Stomach (tissue), 9 donors: Measurements from ENCODE around the gene TLR6. TPM values are rescaled to one million over a fixed set of nuclear protein-coding genes. Genes with fewer than 3 reads are reported as not detected.
A peak's percentile ranks its signal among the peaks of the same experiment; 100 is the strongest.

Experiments used
- DNase-seq, 2 donors: peaks; one replicate each; pipeline versions ENCODE4 v3.0.0 to v3.0.0-alpha.2; 2013 to 2019
- H3K27ac ChIP-seq, 5 donors: fragments of 200-600 bp in 4 of 5; sonication (generic) in 4 of 5; one replicate each; pipeline ENCODE4 v1.5.1; 2013 to 2019; ENCODE audit warnings: mild to moderate bottlenecking in 1 of 5, moderate library complexity in 1 of 5
- H3K27me3 ChIP-seq, 3 donors: fragments of 200-600 bp; sonication (generic); one replicate each; pipeline ENCODE4 v1.5.1; 2017 to 2019; ENCODE audit warnings: mixed run types in 1 of 3
- H3K36me3 ChIP-seq, 4 donors: fragments of 200-600 bp; sonication (generic); 1 replicate in 3 of 4; 2 replicates in 1 of 4; pipeline ENCODE4 v1.5.1; 2016 to 2019
- H3K4me1 ChIP-seq, 4 donors: fragments of 200-600 bp; sonication (generic); one replicate each; pipeline ENCODE4 v1.5.1; 2016 to 2019
- H3K4me3 ChIP-seq, 4 donors: fragments of 200-600 bp; sonication (generic) in 3 of 4; one replicate each; pipeline ENCODE4 v1.5.1; 2016 to 2019; ENCODE audit warnings: mild to moderate bottlenecking in 1 of 4
- H3K9me3 ChIP-seq, 4 donors: fragments of 200-600 bp; sonication (generic); one replicate each; pipeline ENCODE4 v1.5.1; 2016 to 2019
- EP300 ChIP-seq: sonication (generic); formaldehyde crosslinking; IDR thresholded peaks from one replicate; pipeline ENCODE4 v1.6.1; 2017; ENCODE audit warnings: antibody characterized with exemption
- POLR2A ChIP-seq, 4 donors: fragments of 450-650 bp; IDR thresholded peaks; one replicate each; pipeline ENCODE4 v1.6.1; 2016; ENCODE audit warnings: antibody characterized with exemption in 4 of 4, control low read depth in 2 of 4, mild to moderate bottlenecking in 1 of 4, moderate library complexity in 1 of 4
- POLR2AphosphoS5 ChIP-seq, 3 donors: sonication (generic); formaldehyde crosslinking; IDR thresholded peaks; one replicate each; pipeline ENCODE4 v1.6.1; 2016; ENCODE audit warnings: antibody characterized with exemption in 3 of 3
- WGBS, 5 donors: extraction: QIAGEN DNeasy Blood & Tissue Kit in 3 of 5; methylation state at CpG; one replicate each; pipeline versions ENCODE4 v1.1.5 to v1.1.7; 2013 to 2018; 5-methylcytosine and 5-hydroxymethylcytosine counted together
- intact Hi-C: fragments of 100-400 bp; cut with DNase I; formaldehyde crosslinking; loops from one replicate; pipeline ENCODE4 v1.15.1; 2023; ENCODE audit warnings: low total_unique reads
- polyA plus RNA-seq, 3 donors: library from polyadenylated mRNA; stranded (reverse); fragments of 200-250 nt; gene quantifications; one replicate each; pipeline ENCODE4 v1.2.3, GENCODE V29; 2013
- total RNA-seq, 5 donors: library from RNA; depleted of rRNA; stranded (reverse); fragments of >200 nt; gene quantifications; one replicate each; pipeline versions ENCODE4 v1.1.0 to v1.2.3, GENCODE V29; 2014 to 2016
- TF ChIP-seq, protein P1 (sequence below), 7 experiments: fragments of 450-650 bp in 4 of 7; fragments of 200-600 bp in 3 of 7; sonication (generic) in 3 of 7; IDR thresholded peaks; one replicate each; pipeline ENCODE4 v1.5.1; 2016 to 2019; ENCODE audit warnings: antibody characterized with exemption in 7 of 7, control low read depth in 2 of 7, mild to moderate bottlenecking in 1 of 7
- donor health status: healthy with polysubstance abuse.
- donor health status: Bipolar disorder and iron deficiency.
- donor health status: healthy.

TLR6 gene
- total and polyA plus RNA-seq, 8 donors = 0.19 to 29.0 (median 1.9) TPM; not detected in 2

DNA sequence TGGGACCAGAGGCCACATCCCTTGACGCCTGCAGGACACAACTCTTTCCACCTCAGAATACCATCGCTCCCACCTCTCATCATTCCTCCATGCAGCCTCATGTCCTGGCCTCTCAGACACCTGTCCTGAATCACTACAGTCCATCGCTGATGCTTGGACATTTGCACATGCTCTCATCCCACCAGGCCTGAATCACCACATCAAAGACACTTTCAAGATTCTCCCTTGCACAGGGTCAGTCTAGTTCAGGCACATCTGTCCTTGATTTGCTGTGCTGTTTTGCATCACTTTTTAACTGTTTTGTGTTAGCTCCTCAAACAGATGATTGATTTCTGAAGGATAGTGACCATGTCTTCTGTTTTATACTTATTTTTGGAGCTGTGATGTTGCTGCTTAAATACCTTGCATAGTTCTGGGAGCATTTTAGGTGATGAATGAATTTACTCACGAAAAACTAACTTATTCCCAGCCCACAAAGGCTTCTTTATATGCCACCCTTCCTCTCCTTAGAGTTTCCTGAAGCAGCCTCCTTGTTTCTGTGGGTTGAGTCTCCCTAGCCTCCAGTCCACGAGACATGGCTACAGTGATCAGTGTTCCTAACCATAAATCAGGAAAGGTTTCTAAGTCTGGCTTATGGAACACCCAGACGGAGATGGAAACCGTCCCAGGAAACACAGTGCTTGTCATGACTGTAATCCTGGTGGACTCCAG, 13.6 kb upstream of the TLR6 start:
- H3K27me3 ChIP-seq = no peaks in the 10 kb centered on the region
- no peak for DNase-seq

GRCh38 chr4:38869511-38869910, 12.9 kb upstream of the TLR6 start:
- Histone ChIP-seq H3K27ac (peak overlapping the region; percentile 56 to 98 (median 96)), H3K9me3 (no peaks in the 10 kb centered on the region), H3K36me3 (peaks cover 0 to 10% (median 2%) of the 10 kb centered on the region in 4 donors), H3K4me3 (peak overlapping the region in 3 of 4 donors; percentile 69 to 76 (median 69)), H3K27me3 (no peaks in the 10 kb centered on the region), H3K4me1 (peaks cover 30 to 81% (median 55%) of the 10 kb centered on the region in 4 donors)
- intact Hi-C loops = no loop called here
- 33 to 65% (median 59%) methylated on average over 2 of the region's 2 CpGs for WGBS, 5 donors
- no peak for DNase-seq
- TF ChIP-seq POLR2AphosphoS5 (IDR thresholded peaks at IDR 0.05) = no peak
- TF ChIP-seq, protein P1, sequence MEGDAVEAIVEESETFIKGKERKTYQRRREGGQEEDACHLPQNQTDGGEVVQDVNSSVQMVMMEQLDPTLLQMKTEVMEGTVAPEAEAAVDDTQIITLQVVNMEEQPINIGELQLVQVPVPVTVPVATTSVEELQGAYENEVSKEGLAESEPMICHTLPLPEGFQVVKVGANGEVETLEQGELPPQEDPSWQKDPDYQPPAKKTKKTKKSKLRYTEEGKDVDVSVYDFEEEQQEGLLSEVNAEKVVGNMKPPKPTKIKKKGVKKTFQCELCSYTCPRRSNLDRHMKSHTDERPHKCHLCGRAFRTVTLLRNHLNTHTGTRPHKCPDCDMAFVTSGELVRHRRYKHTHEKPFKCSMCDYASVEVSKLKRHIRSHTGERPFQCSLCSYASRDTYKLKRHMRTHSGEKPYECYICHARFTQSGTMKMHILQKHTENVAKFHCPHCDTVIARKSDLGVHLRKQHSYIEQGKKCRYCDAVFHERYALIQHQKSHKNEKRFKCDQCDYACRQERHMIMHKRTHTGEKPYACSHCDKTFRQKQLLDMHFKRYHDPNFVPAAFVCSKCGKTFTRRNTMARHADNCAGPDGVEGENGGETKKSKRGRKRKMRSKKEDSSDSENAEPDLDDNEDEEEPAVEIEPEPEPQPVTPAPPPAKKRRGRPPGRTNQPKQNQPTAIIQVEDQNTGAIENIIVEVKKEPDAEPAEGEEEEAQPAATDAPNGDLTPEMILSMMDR (IDR thresholded peaks at IDR 0.05) = no peak
- TF ChIP-seq POLR2A (IDR thresholded peaks at IDR 0.05) = no peak
- TF ChIP-seq EP300 = no peak

More for the DNA sequence above, 13.6 kb upstream of the TLR6 start:
- H3K4me1 ChIP-seq = peaks cover 30 to 83% (median 59%) of the 10 kb centered on the region in 4 donors
- intact Hi-C loops = no loop called here
- H3K4me3 ChIP-seq = no peak overlapping the region
- TF ChIP-seq EP300 = no peak
- TF ChIP-seq, protein P1 (IDR thresholded peaks at IDR 0.05) = no peak
- no peak for TF ChIP-seq POLR2AphosphoS5 (IDR thresholded peaks at IDR 0.05)
- TF ChIP-seq POLR2A (IDR thresholded peaks at IDR 0.05) = no peak
- H3K36me3 ChIP-seq = peaks cover 0 to 10% (median 2%) of the 10 kb centered on the region in 4 donors
- no peaks in the 10 kb centered on the region for H3K9me3 ChIP-seq
- 53 to 81% (median 74%) methylated on average over 7 of the region's 7 CpGs for WGBS, 5 donors
- H3K27ac ChIP-seq = peak overlapping the region in 4 of 5 donors; percentile 26 to 98 (median 87)

DNA sequence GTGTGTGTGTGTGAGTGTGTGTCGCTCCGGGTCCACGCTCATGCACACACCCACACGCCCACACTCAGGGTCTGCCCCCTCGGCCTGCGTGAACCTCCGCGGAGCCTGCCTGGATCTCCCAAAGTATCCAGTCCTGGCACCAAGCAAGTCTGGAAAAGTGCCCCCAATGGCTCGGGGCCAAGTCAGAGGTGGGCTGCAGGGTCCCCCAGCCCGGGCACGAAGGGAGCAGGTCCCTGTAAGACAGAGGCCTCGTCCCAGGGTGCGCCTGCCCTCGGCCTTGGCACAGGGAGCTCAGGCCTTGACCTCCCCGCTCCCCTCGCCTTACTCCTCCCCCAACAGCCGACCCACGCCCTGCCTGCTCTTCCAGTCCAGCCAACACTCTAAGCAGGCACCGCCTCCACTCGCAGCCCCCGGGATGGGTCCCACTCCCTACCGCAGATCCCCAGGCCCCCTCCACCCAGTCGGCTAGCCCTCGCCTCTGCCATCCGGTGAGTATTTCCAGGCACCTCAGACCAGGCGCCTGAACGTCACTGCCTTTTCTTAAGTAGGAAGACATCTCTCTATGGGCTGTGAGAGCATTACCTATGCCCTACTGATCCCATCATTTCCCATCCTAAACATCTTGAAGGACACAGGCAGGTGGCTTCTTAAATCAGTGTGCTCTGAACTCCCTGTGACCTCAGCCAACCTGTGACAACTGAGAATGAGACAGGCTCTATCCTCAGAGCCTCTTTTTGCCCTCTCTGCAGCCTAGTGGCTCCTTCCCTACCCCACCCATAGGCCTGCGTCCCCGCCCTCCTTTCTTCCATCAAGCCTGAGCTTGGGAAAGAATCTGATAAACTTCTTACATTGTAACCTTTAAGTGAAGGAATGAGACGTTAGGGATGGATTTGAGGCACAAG, 11.7 kb upstream of the TLR6 start:
- Histone ChIP-seq H3K4me1 (peaks cover 24 to 70% (median 46%) of the 10 kb centered on the region in 4 donors), H3K4me3 (peak overlapping the region; percentile 69 to 92 (median 72)), H3K27ac (peak overlapping the region; percentile 88 to 98 (median 96)), H3K9me3 (no peaks in the 10 kb centered on the region), H3K27me3 (no peaks in the 10 kb centered on the region), H3K36me3 (peaks cover 0 to 10% (median 2%) of the 10 kb centered on the region in 4 donors)
- peak; percentile 33 to 84 for DNase-seq
- 10 to 30% (median 18%) methylated on average over 24 to 30 of the region's 30 CpGs for WGBS, 5 donors
- TF ChIP-seq POLR2A (IDR thresholded peaks at IDR 0.05) = no peak
- TF ChIP-seq POLR2AphosphoS5 (IDR thresholded peaks at IDR 0.05) = no peak
- TF ChIP-seq EP300 = no peak
- TF ChIP-seq, protein P1 (IDR thresholded peaks at IDR 0.05) = no peak
- intact Hi-C loops = no loop called here

DNA sequence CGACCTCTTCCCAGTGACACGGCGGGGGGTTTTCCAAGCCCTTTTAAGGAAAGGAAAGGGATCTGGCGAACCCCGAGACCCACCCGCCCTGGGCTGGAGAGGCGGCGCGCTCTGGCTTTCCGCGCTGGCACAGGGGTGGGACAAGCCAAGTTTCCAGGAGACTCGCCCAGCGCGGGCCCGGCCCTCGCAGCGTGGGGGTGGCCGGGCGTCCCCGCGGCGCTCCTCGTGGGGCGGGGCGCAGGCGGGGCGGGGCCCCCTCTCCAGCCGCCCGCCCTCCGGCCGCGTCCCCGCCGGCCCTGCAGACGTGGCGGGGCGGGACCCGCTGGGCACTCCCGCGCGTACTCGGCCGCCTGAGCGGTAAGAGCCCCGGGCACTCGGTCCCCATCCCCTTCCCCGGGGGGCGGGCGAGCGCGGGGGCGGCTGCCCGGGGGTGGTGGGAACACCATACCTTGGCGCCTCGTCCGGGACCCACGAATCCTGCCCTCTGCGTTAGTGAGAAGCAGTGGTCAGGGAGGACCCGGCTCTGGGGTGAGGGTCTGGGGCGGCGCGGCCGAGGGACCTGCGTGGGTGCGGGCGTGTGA, 11.0 kb upstream of the TLR6 start, which contains the start of gene FAM114A1:
TSS of gene FAM114A1 (plus strand) at position 329 of the 581 bp plus-strand sequence. CDS start 10,273 bp downstream, outside the sequence.
- Histone ChIP-seq H3K27ac (peak within 1 kb of the TSS; percentile 88 to 98 (median 96)), H3K27me3 (no peaks in the 10 kb centered on the region), H3K4me1 (peaks cover 17 to 62% (median 39%) of the 10 kb centered on the region in 4 donors), H3K9me3 (no peaks in the 10 kb centered on the region), H3K4me3 (peak within 1 kb of the TSS; percentile 69 to 92 (median 72)), H3K36me3 (peaks cover 0 to 10% (median 2%) of the 10 kb centered on the region in 4 donors)
- TF ChIP-seq POLR2A (IDR thresholded peaks at IDR 0.05) = no peak
- peak; percentile 19 to 85 (median 79) for TF ChIP-seq POLR2AphosphoS5 (IDR thresholded peaks at IDR 0.05)
- TF ChIP-seq EP300 = no peak
- TF ChIP-seq, protein P1 (IDR thresholded peaks at IDR 0.05) = no peak
- peak; percentile 87 to 95 for DNase-seq
- 0 to 1% (median 1%) methylated on average over 29 to 66 of the region's 66 CpGs for WGBS, 5 donors
- intact Hi-C loops = no loop called here
